Anterior cingulate cortex (tissue), 58 donors: Measurements from ENCODE around the gene COL23A1.
A peak's percentile ranks its signal among the peaks of the same experiment; 100 is the strongest.
"Not testable (repeated sequence)": the region's sequence is repeated elsewhere in the genome, so short reads cannot be mapped to it uniquely, and the experiment has no call there.

Experiments
- DNase-seq, 58 donors: peaks; one replicate each; lab custom pipeline; 2025; lab: John Stamatoyannopoulos, UW

The COL23A1 gene

GRCh38 chr5:178269499-178269898, 320.7 kb downstream of the COL23A1 start:
- DNase-seq = no peak

DNA sequence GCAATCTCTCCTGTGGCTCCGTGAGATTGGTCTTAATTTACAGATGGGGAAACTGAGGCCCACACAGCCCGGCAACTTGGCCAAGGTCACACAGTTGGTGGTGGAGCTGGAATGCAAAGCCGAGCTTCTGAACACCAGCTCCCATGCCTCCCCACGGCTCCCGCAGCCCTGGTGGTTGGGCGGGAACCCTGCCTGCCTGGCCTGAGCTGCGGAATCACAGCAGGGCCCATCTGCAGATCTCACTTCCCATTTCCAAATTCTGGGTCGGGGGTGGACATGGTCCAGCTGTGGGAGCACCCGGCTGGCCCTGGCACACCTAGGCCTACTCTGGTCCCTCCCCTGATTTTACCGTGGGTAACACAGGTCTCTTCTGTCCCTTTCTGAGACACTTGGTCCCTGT, 322.3 kb downstream of the COL23A1 start:
- no peak for DNase-seq

- no peak for DNase-seq
Observed at GRCh38 chr5:178267245-178267644, 322.9 kb downstream of the COL23A1 start.

- no peak for DNase-seq
Observed at GRCh38 chr5:178266581-178266980, 323.6 kb downstream of the COL23A1 start.

- no peak for DNase-seq
Observed at GRCh38 chr5:178265746-178266145, 324.4 kb downstream of the COL23A1 start.

DNA sequence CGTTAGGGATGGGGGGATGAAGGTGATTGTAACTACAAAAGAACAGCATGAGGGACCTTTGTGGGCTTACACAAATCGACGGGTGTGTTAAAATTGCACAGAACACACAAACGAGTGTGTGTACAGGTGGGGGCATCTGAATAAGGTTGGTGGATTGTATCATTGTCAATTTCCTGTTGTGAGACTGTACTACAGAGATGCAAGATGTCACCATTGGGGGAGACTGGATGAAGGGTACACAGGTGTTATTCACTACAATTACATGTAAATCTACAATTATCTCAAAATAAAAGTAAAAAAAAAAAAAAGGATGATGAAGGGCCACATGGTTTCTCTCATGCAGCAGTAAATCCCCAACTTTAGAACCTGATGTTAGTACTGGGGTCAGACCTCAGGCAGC, 326.1 kb downstream of the COL23A1 start:
- DNase-seq = no peak

DNA sequence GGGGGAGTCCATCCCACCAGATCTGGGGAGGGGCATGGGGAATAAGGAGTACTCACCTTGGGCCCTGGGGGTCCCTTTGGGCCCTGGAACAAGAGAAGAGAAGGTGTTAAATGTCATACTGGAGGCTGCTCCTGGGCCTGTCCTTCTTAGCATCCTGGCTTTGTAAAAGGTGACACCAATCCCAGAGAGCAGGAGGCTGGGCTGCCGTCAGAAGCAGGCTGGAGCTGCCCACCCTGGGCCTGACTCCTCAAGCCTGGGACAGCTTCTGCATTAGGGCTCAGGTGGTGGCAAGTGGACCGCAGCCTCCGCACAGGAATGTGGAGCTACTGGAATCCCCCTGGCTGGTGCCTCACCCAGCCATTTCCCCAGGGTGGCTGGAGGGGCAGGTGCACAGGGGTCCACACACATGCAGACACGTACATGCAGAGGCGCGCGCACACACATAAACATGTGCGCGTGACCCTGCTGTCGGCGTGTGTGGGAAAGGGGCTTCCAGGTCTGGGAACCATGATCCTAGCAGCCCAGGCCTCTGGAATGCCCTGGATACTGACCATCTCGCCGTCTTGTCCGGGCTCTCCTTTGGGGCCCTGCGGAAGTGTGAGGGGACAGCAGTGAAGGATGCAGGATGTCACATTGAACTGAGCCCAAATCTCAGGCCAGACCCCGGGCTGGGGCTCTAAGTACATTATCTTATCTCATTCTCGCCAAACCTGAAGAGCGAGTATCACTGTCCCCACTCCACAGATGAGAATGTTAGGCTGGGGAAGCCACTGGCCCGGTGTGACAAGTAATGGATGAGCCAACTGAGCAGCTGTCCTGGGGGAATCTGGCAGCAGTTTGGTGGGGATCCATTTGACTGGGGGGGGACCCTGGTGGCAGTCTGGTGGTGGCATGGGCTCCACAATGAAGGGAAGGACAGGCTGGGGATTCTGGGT, 328.3 kb downstream of the COL23A1 start:
- DNase-seq = no peak

DNA sequence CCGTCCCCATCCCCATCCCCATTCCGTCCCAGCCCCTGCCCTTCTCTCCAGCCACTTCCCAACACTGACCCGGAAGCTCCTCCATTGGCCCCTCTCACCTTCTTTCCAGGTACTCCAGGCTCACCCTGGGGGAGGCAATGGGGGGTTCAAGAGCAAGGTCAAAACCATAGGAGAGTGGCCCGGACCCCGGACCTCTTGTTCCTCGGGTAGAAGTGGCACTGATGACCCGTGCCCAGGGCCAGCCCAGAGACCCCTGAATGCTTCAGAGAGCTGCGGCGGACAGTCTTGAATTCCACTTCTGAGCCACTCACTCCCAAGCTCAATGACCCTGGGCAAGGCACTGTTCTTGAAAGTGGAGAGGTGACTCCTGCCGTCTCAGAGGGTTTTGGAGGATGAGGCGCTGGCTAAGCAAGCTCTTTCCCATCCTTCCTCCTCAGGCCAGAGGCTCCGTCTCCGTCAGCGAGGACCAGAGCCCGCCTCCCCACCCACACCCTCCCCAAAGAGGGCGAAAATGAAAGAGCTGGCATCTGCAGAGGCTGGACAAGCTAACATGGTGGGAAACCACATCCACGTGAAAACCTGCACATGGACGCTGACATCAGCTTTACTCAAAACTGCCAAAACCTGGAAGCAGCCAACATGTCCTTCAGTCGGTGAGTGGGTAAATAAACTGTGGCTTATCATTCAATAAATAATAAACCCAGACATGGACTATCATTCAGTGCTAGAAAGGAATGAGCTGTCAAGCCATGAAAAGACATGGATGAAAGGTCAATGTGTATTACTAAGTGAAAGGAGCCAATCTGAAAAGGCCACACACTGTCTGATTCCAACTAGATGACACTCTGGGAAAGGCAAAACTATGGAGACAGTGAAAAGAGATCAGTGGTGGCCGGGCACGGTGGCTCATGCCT, 330.3 kb downstream of the COL23A1 start:
- no peak for DNase-seq

DNA sequence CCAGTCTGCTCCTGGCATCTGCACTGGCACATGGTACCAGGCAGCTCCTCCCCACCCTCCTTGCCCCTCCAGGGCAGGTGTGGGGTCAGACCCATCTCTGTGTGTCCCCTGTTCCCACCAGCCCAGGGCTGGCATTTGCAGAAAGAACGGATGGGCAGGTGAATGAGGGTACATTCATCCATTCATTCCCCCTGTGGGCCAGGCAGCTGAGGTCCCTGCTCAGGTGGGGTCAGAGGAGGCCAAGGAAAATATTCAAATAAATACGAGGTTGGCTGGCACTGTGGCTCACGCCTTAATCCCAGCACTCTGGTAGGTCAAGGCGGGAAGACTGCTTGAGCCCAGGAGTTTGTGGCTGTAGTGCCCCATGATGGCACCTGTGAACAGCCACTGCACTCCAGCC, 332.5 kb downstream of the COL23A1 start:
- DNase-seq = no peak

DNA sequence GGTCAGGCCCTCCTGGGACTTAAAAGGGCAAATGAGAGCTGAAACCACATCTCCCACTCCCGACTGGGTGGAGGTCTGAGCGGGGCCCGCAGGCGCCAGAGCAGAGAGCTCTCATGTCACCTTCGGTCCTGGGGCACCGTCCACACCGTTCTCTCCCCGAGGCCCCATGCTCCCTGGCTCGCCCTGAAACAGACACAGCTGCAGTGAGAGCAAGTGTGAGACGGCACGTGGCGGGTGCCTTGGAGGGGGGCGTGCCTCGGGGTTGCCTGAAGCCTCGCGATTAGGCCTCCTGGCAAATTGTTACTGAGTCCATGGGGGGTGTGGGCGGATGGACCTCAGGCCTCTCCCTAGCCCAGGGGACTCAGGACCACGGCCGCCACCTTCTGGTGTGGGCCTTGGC, 333.4 kb downstream of the COL23A1 start:
- no peak for DNase-seq

DNA sequence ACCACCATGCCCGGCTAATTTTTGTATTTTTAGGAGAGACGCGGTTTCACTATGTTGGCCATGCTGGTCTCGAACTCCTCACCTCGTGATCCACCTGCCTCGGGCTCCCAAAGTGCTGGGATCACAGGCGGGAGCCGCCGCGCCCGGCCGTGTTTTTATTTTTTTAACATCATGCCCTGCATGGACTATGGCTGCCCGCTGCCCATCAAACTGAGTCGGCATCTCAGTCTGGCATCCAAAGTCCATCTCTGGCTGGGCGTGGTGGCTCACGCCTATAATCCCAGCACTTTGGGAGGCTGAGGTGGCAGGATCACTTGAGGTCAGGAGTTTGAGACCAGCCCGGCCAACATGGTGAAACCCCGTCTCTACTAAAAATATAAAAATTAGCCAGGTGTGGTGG, 336.6 kb downstream of the COL23A1 start:
- not testable (repeated sequence) for DNase-seq

GRCh38 chr5:178252258-178252657, 337.9 kb downstream of the COL23A1 start:
- DNase-seq = no peak

DNA sequence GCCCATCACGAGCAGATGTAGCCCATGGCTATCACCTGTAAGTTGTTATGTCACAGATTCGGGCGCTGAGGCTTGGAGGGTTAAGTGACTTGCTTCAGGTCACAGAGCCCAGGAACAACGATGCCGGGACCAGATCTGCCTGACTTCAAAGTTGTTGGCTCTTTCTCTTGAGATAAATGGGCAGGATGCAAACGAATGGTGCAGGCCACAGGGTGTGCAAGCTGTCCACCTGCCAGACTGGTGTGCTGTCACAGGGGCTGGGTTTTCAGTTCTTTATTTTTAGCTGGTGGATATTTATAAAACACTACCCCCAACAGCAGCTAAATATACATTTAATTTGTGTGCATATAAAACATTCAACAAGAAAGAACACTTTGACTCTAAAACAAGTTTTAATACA, 339.9 kb downstream of the COL23A1 start:
- DNase-seq = no peak

GRCh38 chr5:178249191-178249989, 340.8 kb downstream of the COL23A1 start:
- DNase-seq = peak in 8 of 58 donors; percentile 5 to 16 (median 12)

GRCh38 chr5:178248750-178249149, 341.4 kb downstream of the COL23A1 start:
- DNase-seq = no peak

DNA sequence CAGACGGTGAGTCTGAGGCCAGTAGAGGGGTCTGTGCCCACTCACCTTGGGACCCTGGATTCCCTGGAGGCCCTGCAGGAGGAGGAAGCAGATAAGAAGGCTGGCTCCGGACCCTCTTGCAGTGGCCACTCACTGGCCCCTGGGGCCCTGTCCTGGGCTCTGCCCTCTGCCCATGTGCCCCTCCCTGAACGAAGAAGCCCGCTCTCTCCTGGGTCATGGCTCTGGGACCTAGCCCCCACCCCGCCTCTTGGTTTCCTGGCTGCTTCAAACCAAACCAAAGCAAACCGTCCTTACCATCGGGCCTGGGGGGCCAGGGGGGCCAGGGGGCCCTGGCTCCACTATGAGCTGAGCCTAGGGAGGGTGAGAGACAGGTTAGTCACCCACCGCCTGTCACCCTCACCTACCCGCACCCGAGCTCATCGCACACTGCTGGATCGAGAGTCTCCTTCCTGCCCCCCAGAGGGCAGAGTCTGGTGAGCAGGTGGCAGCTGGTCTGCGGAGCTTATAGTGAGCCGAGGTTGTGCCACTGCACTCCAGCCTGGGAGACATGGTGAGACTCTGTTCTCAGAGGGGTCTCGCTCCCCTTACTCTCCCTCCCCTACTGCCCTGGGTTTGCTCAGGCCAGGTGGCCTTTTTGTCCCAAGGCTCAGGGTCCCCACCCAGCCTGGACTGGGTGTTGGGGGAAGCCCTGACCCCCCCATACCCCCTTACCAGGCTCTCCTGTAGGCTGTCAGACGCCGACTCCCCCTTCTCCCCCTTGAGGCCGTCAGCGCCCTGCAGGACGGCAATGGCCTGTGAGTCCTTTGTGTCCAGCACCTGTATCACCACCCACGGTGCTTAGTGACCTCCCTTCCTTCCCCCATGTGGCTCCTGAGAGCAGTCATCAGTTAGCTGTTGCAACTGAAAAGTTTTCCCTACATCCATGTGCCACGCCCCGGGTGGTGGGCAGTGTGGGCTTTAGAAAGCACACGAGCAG, 342.4 kb downstream of the COL23A1 start:
- DNase-seq = no peak

- no peak for DNase-seq
Observed at GRCh38 chr5:178246624-178247279, 343.4 kb downstream of the COL23A1 start.

- no peak for DNase-seq
Observed at GRCh38 chr5:178245389-178245788, 344.8 kb downstream of the COL23A1 start.

GRCh38 chr5:178244576-178244975, 345.6 kb downstream of the COL23A1 start:
- no peak for DNase-seq
